CD4-positive, alpha-beta T cell treated with Interleukin-4 for 4 hours (primary cell): Measurements from ENCODE around the gene NRP1.

Source experiments
- DNase-seq: peaks from one replicate; pipeline ENCODE4 v3.0.0-alpha.2; 2020

NRP1 gene

GRCh38 chr10:33256458-33256857, 78.0 kb downstream of the NRP1 start:
- no peak for DNase-seq

- DNase-seq, result no peak
Observed at GRCh38 chr10:33254556-33255160, 79.8 kb downstream of the NRP1 start.

DNA sequence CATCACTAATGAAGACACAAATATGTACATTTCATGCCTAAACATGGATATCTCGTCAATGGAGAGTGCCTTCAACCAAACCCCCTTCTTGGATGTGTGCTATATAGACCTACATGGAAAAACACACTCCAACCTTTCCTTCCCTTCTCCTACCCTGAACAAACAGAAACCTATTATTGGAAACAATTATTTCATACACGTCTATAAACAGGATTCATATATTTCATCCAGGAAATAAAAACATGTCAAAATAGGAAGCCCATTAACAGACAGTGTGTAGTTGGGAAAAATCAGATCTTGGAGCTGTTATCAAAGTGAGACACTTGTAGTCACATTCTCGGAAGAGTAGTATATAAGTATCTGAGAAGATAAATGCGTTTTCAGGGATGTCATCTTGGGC, 81.1 kb downstream of the NRP1 start:
- no peak for DNase-seq

GRCh38 chr10:33252794-33253203, 81.7 kb downstream of the NRP1 start:
- no peak for DNase-seq

DNA sequence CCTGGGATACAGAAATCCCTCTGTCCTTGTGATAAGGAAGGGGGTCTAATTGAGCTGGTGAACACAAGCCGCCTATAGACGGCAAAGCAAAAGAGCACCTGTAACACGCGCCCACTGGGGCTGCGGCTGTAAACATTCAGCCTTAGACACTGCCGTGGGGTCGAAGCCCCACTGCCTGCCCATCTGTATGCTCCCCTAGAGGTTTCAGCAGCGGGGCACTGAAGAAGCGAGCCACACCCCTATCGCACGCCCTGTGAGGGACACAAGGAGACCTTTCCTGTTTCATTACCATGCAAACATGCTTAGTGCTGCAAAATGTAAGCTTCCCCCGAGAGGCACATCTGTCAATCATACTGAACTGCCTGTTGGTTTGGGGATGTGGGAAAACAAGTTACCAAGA, 82.1 kb downstream of the NRP1 start:
- DNase-seq, result no peak

GRCh38 chr10:33249659-33250345, 84.7 kb downstream of the NRP1 start:
- DNase-seq, result no peak

GRCh38 chr10:33249137-33249536, 85.3 kb downstream of the NRP1 start:
- DNase-seq, result no peak

GRCh38 chr10:33248638-33249037, 85.8 kb downstream of the NRP1 start:
- peak; percentile 81 for DNase-seq

GRCh38 chr10:33247221-33247922, 87.1 kb downstream of the NRP1 start:
- no peak for DNase-seq

DNA sequence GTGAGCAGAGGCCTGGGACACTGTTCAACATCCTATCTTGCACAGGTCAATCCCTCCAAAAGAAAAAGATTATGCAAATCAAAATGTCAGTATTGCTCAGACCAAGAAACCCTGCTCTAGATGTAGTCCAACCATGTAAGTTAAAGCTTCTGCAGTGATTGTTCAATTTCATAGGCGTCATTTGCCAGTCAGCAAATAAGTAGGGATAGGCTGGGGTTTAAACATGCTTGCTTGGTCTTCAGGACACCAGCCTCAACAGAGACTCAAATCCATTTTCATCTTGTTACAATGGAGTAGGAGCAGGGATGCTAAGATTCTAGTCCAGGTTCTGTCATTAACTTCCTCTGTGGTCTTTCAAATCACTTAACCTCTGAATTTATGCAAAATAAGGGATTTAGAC, 89.1 kb downstream of the NRP1 start:
- DNase-seq, result no peak

DNA sequence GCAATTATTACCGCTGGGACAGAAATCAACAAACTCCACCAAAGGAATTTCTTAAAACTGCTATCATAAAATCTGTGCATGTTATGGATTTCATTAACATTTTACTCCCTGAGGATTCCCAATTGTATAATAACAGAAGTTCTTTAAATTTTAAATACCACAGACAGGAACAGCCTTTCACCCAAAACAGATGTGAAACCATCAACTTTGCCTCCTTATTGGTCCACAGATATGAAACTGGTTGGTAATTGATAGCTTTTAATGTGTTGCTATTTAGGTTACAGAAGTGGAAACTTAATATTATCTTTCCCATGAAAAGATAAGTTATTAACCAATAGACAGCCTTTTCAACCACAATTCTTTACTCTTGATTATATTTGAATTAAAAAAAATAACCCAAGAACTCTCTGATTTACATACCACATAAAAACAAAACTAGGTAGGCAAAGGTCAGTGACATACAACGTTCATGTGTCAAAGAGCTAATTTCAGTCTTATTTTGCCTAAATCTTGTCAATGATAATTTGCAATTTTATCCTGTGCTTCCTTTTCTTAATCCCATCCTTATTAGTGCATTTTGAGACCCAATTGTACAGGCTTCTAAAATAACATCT, 90.0 kb downstream of the NRP1 start:
- no peak for DNase-seq

- DNase-seq, result no peak
Observed at GRCh38 chr10:33243703-33244102, 90.8 kb downstream of the NRP1 start.

GRCh38 chr10:33242931-33243330, 91.5 kb downstream of the NRP1 start:
- DNase-seq, result no peak

GRCh38 chr10:33241351-33241750, 93.1 kb downstream of the NRP1 start:
- DNase-seq, result no peak

DNA sequence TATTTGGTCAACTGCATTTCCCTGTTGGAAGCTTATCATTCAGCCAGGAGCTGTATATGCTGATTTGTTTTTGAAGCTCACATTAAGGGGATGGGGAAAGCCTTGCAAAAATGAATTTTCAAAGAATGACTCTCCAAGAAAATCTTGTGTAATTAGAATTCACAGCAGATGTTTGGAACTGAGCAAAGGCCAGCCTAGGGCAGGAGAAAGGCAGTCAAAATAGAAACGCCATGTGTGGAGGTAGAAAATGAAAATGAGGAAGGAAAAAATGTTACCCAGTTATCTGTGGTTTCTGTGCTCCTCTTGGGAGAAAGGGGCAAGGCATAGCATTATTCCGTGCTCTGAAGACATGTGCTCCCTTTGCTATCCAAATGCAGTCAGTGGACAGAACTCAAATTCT, 93.5 kb downstream of the NRP1 start:
- no peak for DNase-seq

GRCh38 chr10:33240258-33240657, 94.2 kb downstream of the NRP1 start:
- DNase-seq, result no peak

DNA sequence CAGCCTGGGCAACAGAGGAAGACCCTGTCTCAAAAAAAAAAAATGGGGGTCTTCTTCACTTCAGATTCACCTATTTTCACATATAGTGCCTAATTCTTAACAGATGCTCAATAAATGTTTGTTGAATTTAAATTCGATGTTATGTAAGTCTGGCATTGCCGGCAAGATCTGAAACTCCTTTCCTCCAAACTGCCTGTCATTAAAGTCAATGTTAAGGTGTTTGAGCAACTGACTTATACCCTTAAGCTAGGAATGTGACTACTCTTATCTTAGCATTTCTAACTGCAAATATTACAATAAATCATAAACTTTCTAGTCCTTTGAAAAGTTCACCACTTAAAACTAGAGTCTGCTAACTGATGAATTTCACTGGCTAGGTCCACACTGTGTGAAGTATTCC, 95.2 kb downstream of the NRP1 start:
- no peak for DNase-seq

DNA sequence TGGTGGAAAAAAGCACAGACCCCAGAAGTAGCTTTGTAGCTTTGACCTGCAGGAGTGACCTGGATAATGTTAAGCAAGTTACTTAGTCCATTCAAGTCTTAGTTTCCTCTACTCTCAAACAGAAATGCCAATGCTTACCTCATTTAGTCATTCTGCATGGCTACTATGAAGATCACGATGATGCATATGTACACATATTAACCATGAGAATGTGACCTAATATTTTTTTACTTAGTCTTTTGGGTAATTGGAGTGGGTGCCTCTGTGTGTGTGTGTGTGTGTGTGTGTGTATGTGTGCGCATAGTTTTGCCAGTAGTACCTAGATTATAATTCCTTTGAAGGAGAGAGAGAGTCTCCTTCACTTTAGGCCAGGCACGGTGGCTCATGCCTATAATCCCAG, 95.8 kb downstream of the NRP1 start:
- no peak for DNase-seq

DNA sequence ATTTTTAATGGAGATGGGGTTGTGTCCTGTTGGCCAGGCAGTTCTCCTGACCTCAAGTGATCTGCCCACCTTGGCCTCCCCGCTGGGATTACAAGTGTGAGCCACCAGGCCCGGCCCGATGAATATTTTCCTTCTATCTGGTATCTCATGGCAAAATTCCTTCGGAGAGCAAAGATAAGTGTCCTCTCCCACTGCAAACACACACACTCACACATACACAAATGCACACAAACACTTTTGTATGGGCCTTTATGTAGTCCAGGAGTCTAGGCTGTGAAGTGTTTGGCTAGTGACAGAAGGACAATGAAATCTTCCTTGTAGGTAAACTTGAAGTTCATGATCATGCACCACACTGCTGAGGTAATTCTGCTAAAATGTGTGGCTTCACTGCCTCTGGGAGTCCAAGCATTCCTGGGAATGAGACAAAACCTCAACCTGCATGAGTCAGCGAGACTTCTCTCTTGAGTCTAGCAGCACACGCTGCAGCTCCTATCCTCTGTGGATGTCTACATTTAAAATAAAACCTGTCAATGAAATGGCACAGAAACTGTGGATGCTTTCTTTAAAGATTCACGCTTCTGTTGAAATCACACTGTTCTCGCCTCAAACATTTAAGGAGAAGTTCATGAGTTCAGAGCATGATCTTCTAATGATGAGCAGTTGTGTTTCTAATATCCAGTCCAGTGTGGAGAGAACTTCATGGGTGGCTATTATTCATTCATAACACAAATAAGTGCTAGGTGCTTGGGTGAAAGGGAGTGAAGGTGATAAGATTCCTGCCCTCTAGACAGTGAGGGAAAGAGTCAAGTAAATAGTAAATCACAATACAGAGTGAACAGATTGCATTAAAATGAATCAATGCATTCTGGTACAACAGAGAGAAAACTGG, 96.5 kb downstream of the NRP1 start:
- DNase-seq, result no peak

DNA sequence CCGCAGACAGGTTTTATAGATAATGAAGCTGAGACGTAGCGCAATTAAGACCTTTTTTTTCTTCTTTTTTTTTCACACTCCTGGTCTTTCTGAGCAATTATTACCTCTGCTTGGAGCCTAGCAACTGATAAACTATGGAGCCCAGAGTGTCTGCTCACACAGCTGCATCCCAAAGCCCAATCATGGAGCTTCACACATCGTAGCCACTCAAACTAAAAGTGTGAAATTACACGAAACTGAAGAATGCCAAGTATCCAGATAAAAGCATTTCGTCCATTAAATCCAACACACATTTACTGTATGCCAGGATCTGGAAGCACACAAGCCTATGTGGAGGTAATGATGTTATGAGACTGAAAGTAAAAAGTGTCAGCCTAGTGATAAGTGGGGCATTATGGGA, 97.6 kb downstream of the NRP1 start:
- DNase-seq, result no peak

DNA sequence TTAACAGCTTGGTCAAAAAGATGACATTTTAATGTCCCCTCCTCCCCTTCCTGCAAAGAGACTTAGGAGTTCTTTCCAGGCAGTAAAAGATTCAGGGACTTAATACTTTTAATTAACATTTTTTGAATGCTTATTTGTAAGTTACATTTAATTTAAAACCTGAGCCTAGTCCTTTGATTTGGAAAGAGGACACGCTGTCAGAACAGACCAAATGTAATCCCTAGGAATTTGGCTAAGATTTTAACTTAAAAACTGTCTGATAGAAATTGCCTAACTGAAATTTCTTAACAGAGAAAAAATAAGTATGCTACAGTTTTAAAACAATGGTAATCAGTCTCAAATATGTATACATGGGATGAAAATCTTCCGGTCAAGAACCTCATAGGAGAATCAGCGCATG, 98.5 kb downstream of the NRP1 start:
- DNase-seq, result no peak

DNA sequence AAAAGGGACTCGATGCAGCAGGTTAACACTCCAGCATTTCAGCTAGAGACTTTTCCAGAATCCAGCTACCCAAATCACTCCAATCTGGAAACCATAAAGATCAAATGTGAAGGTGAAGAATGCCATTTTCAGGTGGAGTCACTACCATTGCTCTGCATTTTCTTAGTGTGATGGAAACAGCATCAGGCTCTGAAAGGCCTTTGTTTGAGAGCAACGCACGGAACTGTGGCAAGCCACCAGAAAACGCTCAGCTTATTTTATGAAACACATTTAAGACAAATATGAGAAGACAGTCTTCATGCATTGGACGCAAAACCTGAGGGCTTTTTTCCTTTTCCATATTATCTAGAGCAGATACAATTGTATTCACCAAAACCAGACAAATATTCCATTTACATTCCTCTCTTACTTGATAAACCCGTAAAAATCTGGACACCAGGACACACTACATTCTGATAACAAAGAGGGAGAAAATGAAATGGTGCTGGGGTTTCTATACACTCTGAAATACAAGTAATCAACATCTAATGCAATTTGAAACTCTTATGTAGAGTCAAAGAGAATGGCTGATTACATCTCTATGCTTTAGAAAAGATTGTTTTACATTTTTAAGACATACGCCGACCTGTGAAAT, 99.1 kb downstream of the NRP1 start:
- DNase-seq, result no peak
